Kidney (tissue), 14 donors: Measurements from ENCODE around the gene AKAP13. TPM values are rescaled to one million over a fixed set of nuclear protein-coding genes. Genes with fewer than 3 reads are reported as not detected.

Experiments used
- DNase-seq, 5 donors: peaks; one replicate each; pipeline ENCODE4 v3.0.0-alpha.2; 2013 to 2020
- FAIRE-seq: peaks from 2 replicates; lab custom pipeline; 2012; peaks lifted over from hg19 to GRCh38; lab: Jason Lieb, UNC
- H3K27ac ChIP-seq, 2 donors: one replicate each; pipeline ENCODE4 v1.7.0; 2013; ENCODE audit warnings: low read depth in 2 of 2, low read length in 2 of 2, inconsistent platforms in 1 of 2
- H3K27me3 ChIP-seq: one replicate; pipeline ENCODE4 v1.7.1; 2013; ENCODE audit warnings: low read length, inconsistent platforms; ENCODE audit not compliant: control insufficient read depth, insufficient read depth
- H3K36me3 ChIP-seq, 3 donors: one replicate each; pipeline versions ENCODE4 v1.7.0 to v1.7.1; 2013; ENCODE audit warnings: low read length in 3 of 3, control low read depth in 1 of 3, inconsistent platforms in 1 of 3; ENCODE audit not compliant: insufficient read depth in 3 of 3, control insufficient read depth in 2 of 3
- H3K4me1 ChIP-seq, 3 donors: one replicate each; pipeline versions ENCODE4 v1.7.0 to v1.7.1; 2013; ENCODE audit warnings: low read length in 3 of 3, inconsistent platforms in 1 of 3, low read depth in 1 of 3; ENCODE audit not compliant: control insufficient read depth in 2 of 3, insufficient read depth in 2 of 3
- H3K4me3 ChIP-seq, 3 donors: one replicate each; pipeline versions ENCODE4 v1.7.0 to v1.8.1; 2013; ENCODE audit warnings: low read length in 3 of 3, control low read depth in 1 of 3, inconsistent platforms in 1 of 3
- H3K9ac ChIP-seq, 3 donors: one replicate each; pipeline versions ENCODE4 v1.7.0 to v1.7.1; 2013; ENCODE audit warnings: low read length in 3 of 3, control low read depth in 1 of 3, inconsistent platforms in 1 of 3
- H3K9me3 ChIP-seq, 3 donors: one replicate each; pipeline versions ENCODE4 v1.7.0 to v1.7.1; 2013; ENCODE audit warnings: low read length in 3 of 3, control low read depth in 1 of 3, inconsistent platforms in 1 of 3; ENCODE audit not compliant: control insufficient read depth in 2 of 3, insufficient read depth in 1 of 3
- CTCF ChIP-seq: IDR thresholded peaks from 3 replicates; pipeline ENCODE4 v1.5.1; 2012; ENCODE audit warnings: mild to moderate bottlenecking, moderate library complexity, borderline replicate concordance; ENCODE audit not compliant: insufficient read depth; ENCODE audit errors: extremely low read depth
- intact Hi-C: fragments of 100-400 bp; cut with DNase I; formaldehyde crosslinking; loops from one replicate; pipeline ENCODE4 v1.11.1; 2022
- polyA plus RNA-seq: library from polyadenylated mRNA; stranded (reverse); fragments of 350-450 nt; fragmentation: Illumina TruSeq; extraction: RNeasy Lipid Tissue Mini Kit (QIAGEN cat#74804); gene quantifications from one replicate; pipeline ENCODE4 v1.2.3, GENCODE V29; 2014; ENCODE audit warnings: low read depth, low replicate concordance; ENCODE audit not compliant: insufficient read depth
- total RNA-seq: library from RNA; stranded (reverse); fragmentation: NEBNext Ultra II Directional; extraction: Animal tissue kit (Norgen Biotek cat#: 25700); gene quantifications from one replicate; pipeline ENCODE4 v1.2.1, GENCODE V29; 2021
- donor health status: control.
- donor health status: control.
- donor health status: control.
- donor health status: control.
- donor health status: control.
- donor health status: DM: yes; HTN: yes; CAD: no.
- donor health status: Normal renal cell carcinoma (clear cell type).

The AKAP13 gene
- total and polyA plus RNA-seq, 2 donors from 2014 or later, result 18.8 to 174 TPM

DNA sequence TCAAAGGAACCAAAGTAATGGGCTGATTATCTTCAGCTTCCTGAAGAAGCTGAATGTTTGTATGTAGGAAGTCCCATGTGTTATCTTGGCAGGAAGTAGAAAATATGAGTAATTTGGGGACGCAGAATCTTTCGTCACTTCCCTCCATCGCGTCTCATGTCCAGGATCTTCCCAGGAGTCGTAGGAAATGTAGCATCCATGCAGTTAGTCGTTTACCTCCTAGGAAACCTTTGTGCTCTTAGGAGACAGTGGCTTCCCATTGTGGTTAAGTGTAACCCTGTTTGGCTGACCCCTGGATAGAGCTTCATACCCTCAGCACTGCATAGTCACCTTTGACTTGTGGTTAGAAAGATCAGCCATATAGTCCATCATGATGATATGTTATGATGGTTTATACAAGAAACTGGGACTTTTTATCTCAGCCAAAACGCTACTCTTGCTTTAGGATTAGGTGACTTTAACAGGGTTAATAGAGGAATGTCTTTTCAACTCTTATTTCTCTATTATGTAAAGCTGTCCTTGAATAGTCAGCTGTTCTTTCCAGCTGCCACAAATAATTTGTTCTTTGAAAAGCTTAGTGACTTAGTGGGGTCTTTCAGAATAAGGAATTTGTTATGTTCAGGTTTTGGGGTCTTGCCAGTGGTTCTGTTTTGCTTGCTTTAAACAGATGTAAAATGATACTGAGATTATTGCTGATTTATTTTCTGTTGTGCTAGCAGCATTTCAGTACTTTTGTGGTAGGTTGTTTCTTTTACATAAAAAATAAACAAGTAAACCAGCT is 322.1 kb downstream of the AKAP13 start:
- Histone ChIP-seq H3K9me3 (no peaks in the 10 kb centered on the region), H3K9ac (peak overlapping the region in 1 of 3 donors; percentile 48), H3K36me3 (peaks cover 0 to 5% (median 2%) of the 10 kb centered on the region in 3 donors), H3K4me1 (peaks cover 0 to 12% (median 8%) of the 10 kb centered on the region in 3 donors), H3K4me3 (no peak overlapping the region), H3K27ac (peak overlapping the region; percentile 44 to 90), H3K27me3 (no peaks in the 10 kb centered on the region)
- no peak for FAIRE-seq
- TF ChIP-seq CTCF, result no peak
- DNase-seq, result peak in 2 of 5 donors; percentile 56 to 87
- intact Hi-C loops, result no loop called here

DNA sequence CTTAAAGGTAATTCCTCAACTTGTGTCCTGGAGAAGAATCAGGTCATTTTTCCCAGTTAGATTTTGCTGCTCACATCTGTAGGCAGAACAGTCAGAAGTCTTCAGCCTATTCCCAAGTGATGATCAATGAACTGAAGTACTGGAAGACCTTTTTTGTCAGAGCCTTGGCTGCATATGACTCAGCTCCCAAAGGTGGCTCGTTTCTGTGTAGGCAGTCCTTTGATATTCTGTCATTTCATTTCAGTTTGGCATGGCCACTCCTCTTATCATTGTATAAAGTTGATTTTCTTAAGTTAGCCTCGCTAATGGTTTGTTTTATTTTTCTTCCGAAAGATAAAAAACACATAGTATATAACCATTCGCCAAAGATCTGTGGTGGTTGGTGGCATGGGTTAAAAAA is 323.7 kb downstream of the AKAP13 start:
- Histone ChIP-seq H3K4me3 (no peak overlapping the region), H3K36me3 (peaks cover 0 to 5% (median 2%) of the 10 kb centered on the region in 3 donors), H3K9me3 (no peaks in the 10 kb centered on the region), H3K9ac (no peak overlapping the region), H3K27ac (peak overlapping the region in 1 of 2 donors; percentile 73), H3K4me1 (peaks cover 8 to 21% (median 8%) of the 10 kb centered on the region in 3 donors), H3K27me3 (no peaks in the 10 kb centered on the region)
- intact Hi-C loops, result no loop called here
- DNase-seq (no peak), FAIRE-seq (no peak)
- TF ChIP-seq CTCF, result no peak

- Histone ChIP-seq H3K27ac (peak overlapping the region in 1 of 2 donors; percentile 73), H3K4me1 (peaks cover 8 to 21% (median 8%) of the 10 kb centered on the region in 3 donors), H3K9ac (no peak overlapping the region), H3K36me3 (peaks cover 0 to 5% (median 2%) of the 10 kb centered on the region in 3 donors), H3K27me3 (no peaks in the 10 kb centered on the region), H3K9me3 (no peaks in the 10 kb centered on the region), H3K4me3 (no peak overlapping the region)
- intact Hi-C loops, result no loop called here
- FAIRE-seq (no peak), DNase-seq (peak in 2 of 5 donors; percentile 55 to 77)
- no peak for TF ChIP-seq CTCF
Measured at GRCh38 chr15:85704720-85705429, 324.5 kb downstream of the AKAP13 start.
